HL-60/S4 (cell line): ENCODE results near the gene AGAP3.

ENCODE experiments used
- in situ Hi-C: fragments of 300-500 bp; cut with MboI; formaldehyde crosslinking; loops from 2 replicates; pipeline ENCODE4 v1.14.3; 2022; ENCODE audit warnings: low sequenced_read_pairs

Gene AGAP3

DNA sequence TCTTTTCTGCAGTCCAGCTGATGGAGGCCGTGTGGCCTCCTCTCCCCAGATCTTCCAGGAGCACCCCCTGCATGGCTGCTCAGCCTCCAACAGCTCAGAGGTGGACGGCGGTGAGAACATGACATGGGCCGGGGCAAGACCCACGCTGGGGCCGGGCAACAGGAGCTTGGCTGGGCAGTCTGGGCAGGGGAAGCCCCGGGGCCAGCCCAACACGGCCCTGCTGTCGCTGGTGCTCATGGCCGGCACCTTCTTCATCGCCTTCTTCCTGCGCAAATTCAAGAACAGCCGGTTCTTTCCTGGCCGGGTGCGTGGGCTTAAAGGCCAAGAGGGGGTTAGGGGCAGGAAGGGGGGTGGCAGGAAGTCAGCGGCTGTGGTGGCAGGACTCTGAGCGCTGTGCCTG lies 12.3 kb upstream of the AGAP3 start:
- in situ Hi-C loops, result no loop called here

- in situ Hi-C loops, result no loop called here
These were observed 11.2 kb upstream of the AGAP3 start for GRCh38 chr7:151074817-151075661.

- in situ Hi-C loops, result no loop called here
These were observed 10.7 kb upstream of the AGAP3 start for GRCh38 chr7:151075662-151075971.

GRCh38 chr7:151075978-151076426 lies 10.3 kb upstream of the AGAP3 start:
- in situ Hi-C loops, result no loop called here

GRCh38 chr7:151076863-151077704 lies 9.2 kb upstream of the AGAP3 start:
- in situ Hi-C loops, result no loop called here

- in situ Hi-C loops, result no loop called here
These were observed 8.5 kb upstream of the AGAP3 start for GRCh38 chr7:151077705-151078232.

GRCh38 chr7:151078233-151079040 lies 7.8 kb upstream of the AGAP3 start:
- in situ Hi-C loops, result no loop called here

DNA sequence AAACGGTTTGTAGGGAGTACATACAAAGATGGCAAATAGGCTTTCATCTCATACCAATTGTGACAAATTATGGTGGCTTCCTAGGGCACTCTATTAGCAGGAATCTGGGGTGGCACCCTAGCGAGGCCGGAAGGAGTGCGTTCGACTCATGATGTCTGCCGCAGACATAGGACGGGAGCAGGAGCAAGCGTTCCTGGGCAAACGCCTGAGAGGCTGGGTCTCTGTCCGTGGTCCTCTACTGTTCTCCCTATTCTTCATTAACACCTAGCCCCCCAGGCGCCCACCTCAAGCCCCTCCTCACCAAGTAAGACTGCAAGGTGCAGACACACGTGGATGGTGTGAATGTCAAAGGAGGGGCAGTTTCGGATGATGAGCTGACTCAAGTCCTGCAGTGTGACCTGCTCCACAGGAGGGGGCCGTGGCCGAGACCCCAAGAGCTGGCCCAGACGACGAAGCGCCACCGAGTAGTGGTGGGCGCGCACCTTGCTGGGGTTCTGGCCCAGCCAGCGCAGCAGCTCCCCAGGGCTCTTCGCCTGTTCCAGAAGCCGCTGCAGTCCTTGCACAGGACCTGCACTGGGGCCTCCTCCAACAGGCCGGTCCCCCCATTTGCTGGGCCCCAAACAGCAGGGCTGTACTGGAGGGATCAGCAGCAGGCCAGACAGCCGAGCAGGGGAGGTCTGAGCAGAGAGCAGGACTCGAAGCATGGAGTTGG lies 6.9 kb upstream of the AGAP3 start:
- in situ Hi-C loops, result no loop called here

DNA sequence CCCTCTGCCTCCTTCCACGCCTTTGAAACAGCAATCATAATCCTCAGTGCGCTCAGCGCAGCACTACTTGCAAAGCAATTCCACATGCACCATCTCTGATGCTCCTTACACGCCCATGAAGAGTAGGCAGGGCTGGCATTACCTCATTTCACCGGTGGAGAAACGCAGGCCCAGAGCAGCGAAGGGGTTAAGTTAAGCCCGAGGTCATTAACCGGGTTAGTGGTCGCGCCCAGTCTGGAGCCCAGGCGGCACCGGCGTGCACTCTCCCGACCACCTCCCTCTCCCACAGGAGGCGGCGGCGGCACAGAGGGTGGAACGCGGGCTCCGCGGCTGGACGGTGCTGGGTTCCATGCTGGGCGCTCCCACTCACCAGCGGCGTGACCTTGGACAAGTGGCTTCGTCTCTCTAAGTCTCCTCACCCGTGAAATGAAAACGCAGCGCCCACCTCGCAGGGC lies 6.2 kb upstream of the AGAP3 start:
- in situ Hi-C loops, result no loop called here

DNA sequence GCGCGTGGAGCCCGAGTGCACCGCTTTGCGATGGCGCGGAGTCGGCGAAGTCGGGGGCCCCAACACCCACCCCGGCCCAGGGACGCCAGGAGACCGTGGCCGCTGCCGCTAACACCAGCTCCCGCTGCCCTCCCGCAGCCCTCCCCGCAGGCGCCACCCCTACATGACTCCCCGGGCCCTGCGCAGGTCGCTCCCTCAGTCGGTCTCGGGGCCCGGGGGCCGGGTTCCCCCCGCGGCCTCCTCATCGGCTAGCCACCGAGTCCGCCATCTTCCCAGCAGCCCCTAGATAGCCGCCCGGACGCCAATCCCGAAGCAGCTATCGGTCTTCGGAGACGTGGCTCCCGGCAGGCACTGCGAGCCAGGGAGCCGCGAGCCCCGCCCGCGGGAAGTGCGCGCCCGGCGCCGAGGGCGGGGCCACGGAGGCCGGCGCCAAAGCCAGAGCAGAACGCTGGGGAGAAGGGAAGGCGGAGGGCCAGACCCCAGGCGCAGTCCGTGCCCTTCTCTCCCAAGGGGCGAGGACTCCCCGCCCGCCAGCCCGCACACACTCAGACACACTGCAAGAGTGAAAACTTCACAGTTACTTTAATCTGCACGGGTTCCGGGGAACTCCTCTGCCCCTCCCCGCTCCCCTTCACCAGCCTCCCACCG lies 5.6 kb upstream of the AGAP3 start, which contains the start of gene FASTK:
Gene FASTK (minus strand): TSS at position 288 of the 648 bp plus-strand sequence. CDS start 43 bp downstream, at position 245.
- in situ Hi-C loops, result no loop called here

DNA sequence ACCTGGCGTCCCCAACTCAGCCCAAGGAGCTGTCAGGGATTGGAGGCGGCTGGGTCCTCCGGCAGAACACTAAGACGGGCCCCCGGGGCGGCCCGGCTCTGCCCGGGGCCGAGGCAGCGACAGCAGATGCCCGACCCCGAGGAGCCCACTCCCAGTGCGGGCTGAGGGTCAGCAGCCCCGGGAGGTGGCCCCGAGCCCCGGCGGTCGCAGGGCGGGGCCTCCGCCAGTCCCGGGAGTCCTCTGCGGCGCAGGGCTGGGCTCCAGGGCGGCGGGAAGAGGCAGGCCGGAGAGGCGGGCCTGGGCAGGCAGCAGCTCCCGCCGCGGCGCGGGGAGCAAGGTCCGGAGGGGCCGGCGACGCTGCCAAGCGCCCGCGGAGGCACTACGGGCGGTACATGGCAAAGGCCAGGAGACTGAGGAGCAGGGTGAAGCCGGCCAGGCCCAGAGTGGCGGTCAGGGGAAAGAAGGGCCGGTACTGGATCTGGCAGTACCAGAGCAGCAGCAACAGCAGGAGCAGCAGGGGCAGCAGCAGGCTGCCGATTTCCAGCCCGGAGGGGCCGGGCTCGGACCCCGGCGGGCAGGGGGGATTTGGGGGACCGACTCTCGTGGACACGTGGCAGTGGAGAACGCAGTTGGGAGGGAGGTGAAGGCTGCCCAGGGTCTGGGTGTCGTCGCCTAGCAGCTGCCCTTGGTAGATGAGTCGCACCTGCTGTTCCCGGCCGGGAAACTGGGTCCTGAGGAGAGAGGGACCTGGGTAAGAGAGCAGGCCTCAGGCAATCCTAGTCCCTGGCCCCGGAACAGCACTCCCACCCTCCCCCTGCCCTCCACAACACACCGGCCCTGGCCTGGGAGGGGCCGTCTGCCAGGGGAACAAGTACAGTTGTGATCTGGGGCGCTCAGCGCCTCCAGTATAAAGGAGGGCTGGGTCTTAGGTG lies 4.8 kb upstream of the AGAP3 start:
- in situ Hi-C loops, result no loop called here

DNA sequence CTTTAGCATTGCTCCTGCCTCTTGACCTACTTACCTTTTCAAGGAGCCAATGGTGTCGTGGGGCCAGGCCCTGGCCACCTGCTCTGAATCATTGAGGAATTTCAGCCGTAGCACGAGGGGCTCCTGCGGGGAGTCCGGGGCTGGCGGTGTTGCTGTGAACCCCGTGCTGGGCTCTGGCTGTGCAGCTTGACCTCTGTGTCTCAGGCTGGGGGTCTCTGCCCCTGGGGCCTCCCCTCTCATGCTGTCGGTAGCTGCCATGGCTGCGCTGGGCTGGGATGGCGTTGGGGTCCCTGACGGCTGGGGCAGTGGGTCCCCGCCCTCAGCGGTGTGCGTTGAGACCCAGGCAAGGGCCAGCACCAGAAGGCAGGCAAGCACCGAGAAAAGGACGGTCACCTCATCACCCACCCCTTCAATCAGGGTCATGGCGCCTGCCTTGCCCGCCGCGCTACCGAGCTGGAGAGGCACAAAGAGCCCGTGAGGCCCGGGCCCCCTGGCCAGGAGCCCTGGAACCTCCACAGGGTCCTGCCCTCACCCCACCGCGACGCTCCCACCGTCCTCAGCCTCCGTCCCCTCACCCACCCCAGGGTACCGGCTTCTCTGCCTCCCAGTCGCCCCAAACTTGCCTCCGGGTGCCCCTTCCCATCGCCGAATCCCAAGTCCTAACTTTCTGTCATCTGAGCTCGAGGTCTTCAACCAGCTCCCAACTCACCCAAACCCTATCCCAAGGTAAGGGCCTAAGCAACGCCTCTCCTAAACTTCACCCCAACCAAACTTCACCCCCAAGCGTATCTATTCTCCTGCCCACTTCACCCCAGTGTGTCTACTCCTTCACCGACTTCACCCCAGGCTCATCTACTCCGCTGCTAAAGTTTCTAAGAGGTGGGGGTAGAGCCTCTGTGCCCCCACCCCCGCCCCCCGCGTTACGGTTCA lies 3.9 kb upstream of the AGAP3 start:
- in situ Hi-C loops, result no loop called here

- in situ Hi-C loops, result no loop called here
These were observed 3.0 kb upstream of the AGAP3 start, which contains the start of gene TMUB1 for GRCh38 chr7:151083071-151083823. TMUB1 (minus strand) TSS chr7:151083493; CDS start chr7:151082563, 930 bp downstream.

- in situ Hi-C loops, result no loop called here
These were observed 2.5 kb upstream of the AGAP3 start for GRCh38 chr7:151083824-151084160.

- in situ Hi-C loops, result no loop called here
These were observed 965 bp upstream of the AGAP3 start for GRCh38 chr7:151085329-151085690.

DNA sequence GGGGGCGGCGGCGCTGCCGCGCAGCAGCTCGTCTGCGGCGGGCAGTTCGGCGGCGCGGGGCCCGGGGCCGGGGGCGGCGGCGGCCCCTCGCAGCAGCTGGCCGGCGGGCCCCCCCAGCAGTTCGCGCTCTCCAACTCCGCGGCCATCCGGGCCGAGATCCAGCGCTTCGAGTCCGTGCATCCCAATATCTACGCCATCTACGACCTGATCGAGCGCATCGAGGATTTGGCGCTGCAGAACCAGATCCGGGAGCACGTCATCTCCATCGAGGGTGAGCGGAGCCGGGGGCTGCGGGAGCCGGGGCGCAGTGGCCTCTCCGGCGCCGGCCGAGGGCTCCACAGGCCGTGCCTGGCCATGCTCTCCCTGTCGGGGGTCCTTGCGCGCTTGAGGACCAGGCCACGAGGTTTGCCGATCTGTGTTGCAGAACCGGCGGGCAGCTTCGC lies 548 bp downstream of the AGAP3 start:
- in situ Hi-C loops, result no loop called here
